GM21723 (cell line): ENCODE measurements around the gene TLR1.
"Not testable (repeated sequence)": the region's sequence is repeated elsewhere in the genome, so short reads cannot be mapped to it uniquely, and the experiment has no call there.

Source experiments
- ATAC-seq: cut with Tn5 transposase; IDR thresholded peaks from one replicate; pipeline ENCODE4 v1.9.1; 2021; ENCODE audit warnings: mild to moderate bottlenecking, moderate library complexity; ENCODE audit not compliant: unreplicated experiment

TLR1 gene

GRCh38 chr4:38777925-38778324 lies 26.7 kb downstream of the TLR1 start:
- ATAC-seq = not testable (repeated sequence)

GRCh38 chr4:38775326-38775725 lies 29.3 kb downstream of the TLR1 start:
- ATAC-seq = no peak

- no peak for ATAC-seq
Observed at GRCh38 chr4:38774181-38774955, 30.2 kb downstream of the TLR1 start.

GRCh38 chr4:38770281-38770680 lies 34.3 kb downstream of the TLR1 start:
- ATAC-seq = not testable (repeated sequence)

- no peak for ATAC-seq
Observed at GRCh38 chr4:38769857-38770256, 34.7 kb downstream of the TLR1 start.

GRCh38 chr4:38769441-38769840 lies 35.1 kb downstream of the TLR1 start:
- ATAC-seq = no peak

GRCh38 chr4:38768968-38769394 lies 35.6 kb downstream of the TLR1 start:
- ATAC-seq = no peak

- ATAC-seq = not testable (repeated sequence)
Observed at GRCh38 chr4:38766940-38767339, 37.7 kb downstream of the TLR1 start.

GRCh38 chr4:38765382-38765781 lies 39.2 kb downstream of the TLR1 start:
- ATAC-seq = no peak

GRCh38 chr4:38764277-38764676 lies 40.3 kb downstream of the TLR1 start:
- ATAC-seq = no peak

GRCh38 chr4:38762560-38762959 lies 42.0 kb downstream of the TLR1 start:
- peak; percentile 34 for ATAC-seq

- no peak for ATAC-seq
Observed at GRCh38 chr4:38759790-38760122, 44.8 kb downstream of the TLR1 start.

GRCh38 chr4:38759113-38759789 lies 45.3 kb downstream of the TLR1 start:
- peak; percentile 29 for ATAC-seq

GRCh38 chr4:38757945-38758600 lies 46.5 kb downstream of the TLR1 start:
- no peak for ATAC-seq

GRCh38 chr4:38752941-38753806 lies 51.4 kb downstream of the TLR1 start:
- no peak for ATAC-seq

GRCh38 chr4:38752372-38752940 lies 52.1 kb downstream of the TLR1 start:
- peak; percentile 97 for ATAC-seq

GRCh38 chr4:38751341-38752010 lies 53.1 kb downstream of the TLR1 start:
- ATAC-seq = no peak

GRCh38 chr4:38749336-38749735 lies 55.3 kb downstream of the TLR1 start:
- ATAC-seq = no peak

- ATAC-seq = no peak
Observed at GRCh38 chr4:38747629-38748028, 57.0 kb downstream of the TLR1 start.
